ENCODE data around the gene SPG7. TPM values are rescaled to one million over a fixed set of nuclear protein-coding genes. Genes with fewer than 3 reads are reported as not detected.

The SPG7 gene
- total RNA-seq = 80.6 and 109 TPM in 2 replicates

DNA sequence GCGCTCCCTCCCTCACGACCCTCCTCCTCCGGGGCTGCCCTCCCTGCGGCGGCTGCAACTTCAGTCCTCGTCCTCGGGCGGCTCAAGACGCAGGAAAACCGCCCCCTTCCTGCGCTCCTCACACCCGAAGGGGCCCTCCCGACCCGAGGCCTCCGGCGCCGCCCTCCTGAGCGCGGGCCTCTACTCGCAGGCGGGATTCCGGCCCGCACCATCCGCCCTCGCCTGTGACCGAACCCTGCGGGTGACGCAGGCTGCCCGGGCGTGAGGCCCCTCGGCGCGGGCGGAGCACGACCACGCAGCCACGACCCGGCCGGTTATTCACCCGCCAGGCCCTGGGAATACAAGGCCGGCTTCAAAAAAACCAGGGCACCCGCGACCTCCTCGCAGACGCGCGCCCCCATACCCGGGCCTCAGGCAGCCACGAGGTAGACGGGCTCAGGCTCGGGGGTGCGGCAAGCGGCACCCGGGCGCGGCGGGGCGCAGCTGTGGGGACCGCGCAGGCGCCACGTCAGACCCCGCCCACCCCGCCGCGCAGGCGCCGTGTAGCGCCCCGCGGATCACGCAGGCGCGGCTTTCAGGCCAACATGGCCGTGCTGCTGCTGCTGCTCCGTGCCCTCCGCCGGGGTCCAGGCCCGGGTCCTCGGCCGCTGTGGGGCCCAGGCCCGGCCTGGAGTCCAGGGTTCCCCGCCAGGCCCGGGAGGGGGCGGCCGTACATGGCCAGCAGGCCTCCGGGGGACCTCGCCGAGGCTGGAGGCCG, at the start of gene SPG7:
Gene SPG7, plus strand, starts transcription at position 570 of the 757 bp plus-strand sequence. Its CDS starts 15 bp downstream, at position 585.

DNA sequence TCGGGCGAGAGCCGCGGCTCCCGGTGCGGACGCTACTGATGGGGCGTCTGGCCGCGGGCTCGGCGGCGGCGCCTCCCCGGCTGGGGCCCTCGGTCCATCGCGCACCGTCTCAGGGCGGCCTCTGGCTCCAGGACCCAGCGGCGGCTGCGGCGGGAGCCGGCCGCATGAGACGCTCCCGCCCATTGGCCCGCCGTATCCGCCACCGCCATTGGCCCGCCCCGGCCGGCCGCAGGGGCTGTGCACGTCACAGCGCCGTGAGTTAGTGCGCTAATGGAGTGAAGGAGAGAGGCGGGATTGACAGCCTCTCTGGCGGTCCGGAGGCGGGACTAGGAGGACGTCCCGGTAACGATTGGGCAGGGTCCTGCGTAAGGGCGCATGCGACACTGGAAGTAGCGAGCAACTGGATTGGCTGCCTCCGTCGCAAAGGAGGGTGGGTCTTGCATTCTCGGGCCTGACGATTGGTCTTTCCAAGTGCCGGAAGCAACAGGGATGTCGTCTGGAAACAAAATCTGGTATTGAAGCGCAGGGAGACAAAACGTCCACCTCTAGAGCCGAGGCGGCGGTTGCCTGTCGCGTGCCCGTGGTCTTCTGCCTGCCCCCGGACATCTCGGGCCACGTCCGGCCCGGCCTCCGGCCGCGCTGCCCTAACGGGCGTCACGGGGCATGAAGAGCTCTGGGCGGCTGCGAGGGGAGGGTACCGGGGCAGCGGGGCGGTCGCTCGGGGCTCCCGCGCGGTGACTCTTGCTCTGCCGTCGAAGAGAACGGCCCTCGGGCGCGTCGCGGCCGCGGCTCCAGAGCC, 17.6 kb upstream of the SPG7 start, which contains the start of gene ANKRD11:
Gene ANKRD11, minus strand, starts transcription at position 123 of the 799 bp plus-strand sequence. CDS start 173,542 bp downstream, outside the sequence.

DNA sequence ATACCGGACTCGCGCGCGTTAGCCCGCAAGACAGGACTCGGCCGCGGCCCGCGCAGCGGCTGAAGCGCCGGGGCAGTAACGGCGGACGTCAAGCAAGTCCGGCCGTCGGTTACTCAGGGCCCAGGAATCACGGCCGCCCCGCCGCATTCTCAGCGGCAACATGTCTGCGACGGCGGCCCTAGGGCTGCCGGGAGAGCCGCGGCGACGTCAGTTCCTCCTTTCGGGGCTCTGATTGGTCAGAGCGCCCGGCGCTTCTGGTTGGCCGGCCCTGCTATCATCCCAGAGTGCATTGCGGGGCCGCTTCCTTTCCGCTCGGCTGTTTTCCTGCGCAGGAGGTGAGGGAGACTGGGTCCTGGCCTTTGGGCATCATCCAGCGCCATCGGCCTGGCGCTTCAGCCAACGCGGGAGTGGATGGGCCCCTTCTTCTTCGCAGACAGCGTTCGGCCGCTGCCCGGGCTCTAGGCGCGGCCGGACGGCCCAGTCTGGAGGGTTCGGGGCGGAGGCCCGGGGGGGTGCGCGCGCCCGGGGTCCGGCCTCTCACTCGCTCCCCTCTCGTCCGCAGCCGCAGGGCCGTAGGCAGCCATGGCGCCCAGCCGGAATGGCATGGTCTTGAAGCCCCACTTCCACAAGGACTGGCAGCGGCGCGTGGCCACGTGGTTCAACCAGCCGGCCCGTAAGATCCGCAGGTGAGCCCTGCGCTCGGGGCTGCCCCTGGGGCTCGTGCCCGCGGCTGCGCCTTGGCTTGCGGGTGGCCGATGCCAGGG, 52.4 kb downstream of the SPG7 start, which contains the start of gene RPL13:
Gene RPL13, plus strand, starts transcription at position 305 of the 764 bp plus-strand sequence. Its CDS starts 278 bp downstream, at position 583.

DNA sequence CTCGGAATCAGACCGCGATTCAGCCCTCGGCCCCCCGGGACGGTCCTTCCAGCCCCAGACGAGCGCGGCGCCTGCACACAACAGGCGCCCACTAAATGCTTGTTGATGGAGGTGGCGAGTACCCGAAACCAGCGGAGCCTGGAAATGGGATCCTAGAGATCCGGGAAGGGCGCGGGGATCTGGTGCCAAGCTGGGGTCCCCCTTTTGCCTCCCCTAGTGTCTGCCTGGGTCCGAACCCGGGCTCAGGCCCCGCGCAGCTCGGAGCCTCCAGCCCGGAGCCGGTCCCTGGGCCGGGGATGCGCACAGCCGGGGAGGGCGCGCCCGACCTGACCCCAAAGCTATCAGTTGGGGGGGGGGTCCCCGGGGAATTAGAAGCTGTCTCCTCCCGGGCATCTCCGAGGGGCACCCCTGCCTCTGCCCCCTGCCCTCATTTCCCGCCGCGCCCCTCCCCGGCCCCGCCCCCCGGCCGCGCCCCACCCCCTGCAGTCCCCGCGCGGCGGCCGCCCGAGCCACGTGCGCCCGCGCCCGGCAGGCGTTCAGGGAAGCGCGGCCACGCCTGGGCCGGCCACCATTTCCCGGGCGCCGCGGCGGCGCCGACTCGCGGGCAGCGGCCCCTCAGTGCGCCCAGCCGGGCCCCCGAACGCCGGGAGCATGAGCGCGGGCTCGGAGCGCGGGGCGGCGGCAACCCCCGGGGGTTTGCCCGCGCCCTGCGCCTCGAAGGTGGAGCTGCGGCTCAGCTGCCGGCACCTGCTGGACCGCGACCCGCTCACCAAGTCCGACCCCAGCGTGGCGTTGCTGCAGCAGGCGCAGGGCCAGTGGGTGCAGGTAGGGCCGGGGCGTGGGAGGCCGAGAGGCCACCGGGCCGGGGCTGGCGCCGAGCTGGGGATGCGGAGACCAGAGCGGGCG, 67.3 kb downstream of the SPG7 start, which contains the start of gene CPNE7:
Gene CPNE7, plus strand, starts transcription at position 512 of the 906 bp plus-strand sequence. Its CDS starts 140 bp downstream, at position 652.

Other genes with a start within 250 kb of the SPG7 start
- 44.3 and 52.3 TPM in 2 replicates for gene ANKRD11, start 17.8 kb upstream of the SPG7 start, total RNA-seq
- gene RPL13, start 52.3 kb downstream of the SPG7 start, total RNA-seq = 3,018 and 3,893 TPM in 2 replicates
- 3.6 and 4.0 TPM in 2 replicates for gene CPNE7, start 67.4 kb downstream of the SPG7 start, total RNA-seq
- gene DPEP1, start 105.2 kb downstream of the SPG7 start, total RNA-seq = 0.14 and 0.65 TPM in 2 replicates
- 72.0 and 82.3 TPM in 2 replicates for gene CHMP1A, start 149.3 kb downstream of the SPG7 start, total RNA-seq
- 1.3 and 2.6 TPM in 2 replicates for gene SPATA33, start 149.4 kb downstream of the SPG7 start, total RNA-seq
- gene CDK10, start 178.3 kb downstream of the SPG7 start, total RNA-seq = 25.6 and 29.5 TPM in 2 replicates
- gene SPATA2L, start 193.3 kb downstream of the SPG7 start, total RNA-seq = 6.7 and 6.8 TPM in 2 replicates
- gene VPS9D1, start 212.5 kb downstream of the SPG7 start, total RNA-seq = 7.1 TPM in 2 replicates
- 8.2 and 12.5 TPM in 2 replicates for gene ZNF276, start 213.1 kb downstream of the SPG7 start, total RNA-seq